Femur (tissue), 1 donor: Measurements from ENCODE around the gene PTCD2.
A peak's percentile ranks its signal among the peaks of the same experiment; 100 is the strongest.

Experiments
- DNase-seq: peaks from one replicate; pipeline ENCODE4 v3.0.0-alpha.2; 2017

PTCD2 gene

GRCh38 chr5:72352616-72353015 lies 32.4 kb downstream of the PTCD2 start:
- no peak for DNase-seq

- no peak for DNase-seq
These were observed 32.9 kb downstream of the PTCD2 start for GRCh38 chr5:72353046-72353445.

GRCh38 chr5:72355706-72356299 lies 35.6 kb downstream of the PTCD2 start:
- peak; percentile 39 for DNase-seq

- DNase-seq, result no peak
These were observed 36.2 kb downstream of the PTCD2 start for GRCh38 chr5:72356361-72356760.

- no peak for DNase-seq
These were observed 38.8 kb downstream of the PTCD2 start for GRCh38 chr5:72358925-72359324.

- no peak for DNase-seq
These were observed 39.7 kb downstream of the PTCD2 start for GRCh38 chr5:72359886-72360285.

GRCh38 chr5:72363166-72363802 lies 43.1 kb downstream of the PTCD2 start:
- no peak for DNase-seq

GRCh38 chr5:72364171-72364570 lies 44.0 kb downstream of the PTCD2 start:
- no peak for DNase-seq

- DNase-seq, result no peak
These were observed 44.8 kb downstream of the PTCD2 start for GRCh38 chr5:72364951-72365350.

GRCh38 chr5:72366324-72366976 lies 46.3 kb downstream of the PTCD2 start:
- peak; percentile 76 for DNase-seq

GRCh38 chr5:72368271-72368670 lies 48.1 kb downstream of the PTCD2 start:
- no peak for DNase-seq

- DNase-seq, result no peak
These were observed 49.1 kb downstream of the PTCD2 start for GRCh38 chr5:72369301-72369700.

- no peak for DNase-seq
These were observed 49.5 kb downstream of the PTCD2 start for GRCh38 chr5:72369711-72370110.

GRCh38 chr5:72372331-72372730 lies 52.2 kb downstream of the PTCD2 start:
- DNase-seq, result no peak

GRCh38 chr5:72372923-72373322 lies 52.8 kb downstream of the PTCD2 start:
- no peak for DNase-seq

GRCh38 chr5:72374844-72375243 lies 54.7 kb downstream of the PTCD2 start:
- no peak for DNase-seq

GRCh38 chr5:72376381-72376780 lies 56.2 kb downstream of the PTCD2 start:
- no peak for DNase-seq

GRCh38 chr5:72377910-72378638 lies 57.9 kb downstream of the PTCD2 start:
- peak; percentile 81 for DNase-seq

GRCh38 chr5:72378639-72379289 lies 58.6 kb downstream of the PTCD2 start:
- peak; percentile 52 for DNase-seq

GRCh38 chr5:72379936-72380335 lies 59.8 kb downstream of the PTCD2 start:
- no peak for DNase-seq

GRCh38 chr5:72380492-72381274 lies 60.5 kb downstream of the PTCD2 start:
- DNase-seq, result no peak

- no peak for DNase-seq
These were observed 63.1 kb downstream of the PTCD2 start for GRCh38 chr5:72383280-72383679.
